GM19467 (cell line): ENCODE results near the gene PLAAT3.
"Not testable (repeated sequence)": the region's sequence is repeated elsewhere in the genome, so short reads cannot be mapped to it uniquely, and the experiment has no call there.

Experiments used
- ATAC-seq: cut with Tn5 transposase; IDR thresholded peaks from one replicate; pipeline ENCODE4 v1.9.1; 2021; ENCODE audit warnings: mild to moderate bottlenecking, moderate library complexity; ENCODE audit not compliant: unreplicated experiment

The PLAAT3 gene

DNA sequence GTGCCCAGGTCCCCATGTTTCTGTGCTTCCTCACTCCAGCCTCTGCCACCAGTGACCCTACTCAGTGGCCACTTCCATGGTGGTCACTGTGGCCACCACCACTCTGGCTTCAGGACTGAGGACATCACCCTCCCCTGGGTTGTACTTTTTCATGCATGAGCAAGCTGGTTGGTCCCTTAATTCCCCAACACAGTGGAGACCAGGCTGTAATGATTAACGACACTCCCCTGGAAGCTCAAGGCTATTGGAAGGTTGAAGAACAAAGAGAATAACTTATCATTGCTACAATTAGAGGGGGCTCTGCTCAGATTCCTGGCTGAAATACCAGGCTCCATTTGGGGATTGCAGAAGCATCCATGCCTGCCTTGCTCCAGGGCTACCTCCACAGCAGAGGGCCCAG is 67.2 kb downstream of the PLAAT3 start:
- ATAC-seq = no peak

- no peak for ATAC-seq
Measured at GRCh38 chr11:63543711-63544110, 70.5 kb downstream of the PLAAT3 start.

- not testable (repeated sequence) for ATAC-seq
Measured at GRCh38 chr11:63542506-63542905, 71.7 kb downstream of the PLAAT3 start.

GRCh38 chr11:63537293-63538101 is 76.7 kb downstream of the PLAAT3 start:
- ATAC-seq = no peak

GRCh38 chr11:63536669-63537292 is 77.5 kb downstream of the PLAAT3 start, which contains the start of gene PLAAT4:
PLAAT4 (plus strand) TSS chr11:63536808; CDS start chr11:63536869, 61 bp downstream.
- no peak for ATAC-seq

- no peak for ATAC-seq
Measured at GRCh38 chr11:63535734-63536133, 78.5 kb downstream of the PLAAT3 start.

DNA sequence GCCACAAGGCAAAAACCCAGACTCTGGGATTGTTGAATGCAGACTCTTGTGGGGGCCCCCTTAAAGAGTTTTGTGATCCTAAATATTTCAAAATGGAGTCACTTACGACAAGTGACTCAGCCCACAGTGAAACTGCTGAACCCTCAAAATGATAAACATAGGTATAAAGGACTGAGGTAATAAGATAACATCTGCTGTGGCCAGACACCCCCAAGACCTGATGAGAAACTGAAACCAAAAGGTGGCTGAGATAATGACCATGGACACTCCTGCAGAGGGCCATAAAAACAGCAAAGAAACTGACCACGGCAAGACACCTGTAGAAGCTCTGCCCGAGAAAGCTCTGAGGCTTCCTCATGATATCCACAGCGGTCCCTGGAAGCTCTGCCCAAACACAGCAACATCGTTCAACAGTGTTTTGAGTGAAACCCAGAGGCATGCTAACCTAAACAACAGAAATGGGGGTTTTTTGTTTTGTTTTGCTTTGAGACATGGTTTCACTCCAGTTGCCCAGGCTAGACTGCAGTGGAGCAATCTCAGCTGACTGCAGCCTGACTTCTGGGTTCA is 79.3 kb downstream of the PLAAT3 start:
- no peak for ATAC-seq

GRCh38 chr11:63534076-63534475 is 80.2 kb downstream of the PLAAT3 start:
- no peak for ATAC-seq

GRCh38 chr11:63532799-63533475 is 81.3 kb downstream of the PLAAT3 start:
- no peak for ATAC-seq

DNA sequence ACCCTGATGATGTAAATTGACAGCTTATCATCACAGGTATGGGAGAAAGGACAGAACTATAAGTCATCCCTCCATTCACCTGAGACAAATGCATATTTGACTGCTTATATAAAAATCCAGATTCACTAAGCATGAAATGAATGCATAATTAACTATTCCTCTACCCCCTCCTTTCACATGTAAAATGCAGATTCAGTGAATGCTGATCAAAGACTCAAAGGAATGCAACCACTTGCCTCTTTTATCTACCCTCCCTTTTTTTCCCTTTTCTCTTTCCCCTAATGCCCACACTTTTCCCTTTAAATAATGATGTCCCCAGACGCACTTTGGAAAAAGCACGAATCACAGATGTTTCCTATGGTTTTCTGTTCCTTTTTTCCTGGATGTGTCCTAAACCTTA is 82.1 kb downstream of the PLAAT3 start:
- no peak for ATAC-seq

DNA sequence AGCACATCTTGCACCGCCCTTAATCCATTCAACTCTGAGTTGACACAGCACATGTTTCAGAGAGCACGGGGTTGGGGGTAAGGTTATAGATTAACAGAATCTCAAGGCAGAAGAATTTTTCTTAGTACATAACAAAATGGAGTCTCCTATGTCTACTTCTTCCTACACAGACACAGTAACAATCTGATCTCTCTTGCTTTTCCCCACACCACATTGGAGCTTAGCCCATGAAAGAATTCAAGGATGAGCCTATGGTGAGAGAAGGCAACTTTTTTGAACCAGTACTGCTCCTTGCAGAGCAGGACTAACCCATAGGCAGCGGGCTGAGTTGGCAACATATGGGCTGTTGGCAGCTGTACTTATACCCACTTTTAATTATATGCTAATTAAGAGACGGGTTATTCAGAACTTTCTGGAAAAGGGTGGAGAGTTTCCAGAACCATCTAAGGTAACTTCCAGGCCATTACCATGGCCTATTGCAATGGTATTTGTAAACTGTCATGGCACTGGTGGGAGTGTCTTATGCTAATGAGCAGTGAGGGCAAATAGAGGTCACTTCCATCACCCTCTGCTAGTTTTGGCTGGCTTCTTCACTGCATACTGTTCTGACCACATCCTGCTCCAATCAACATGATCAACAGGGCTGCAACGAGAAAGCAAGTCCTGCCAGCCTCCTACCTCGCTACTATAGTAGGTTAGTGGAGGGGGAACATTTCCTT is 83.0 kb downstream of the PLAAT3 start:
- ATAC-seq = peak; percentile 75

DNA sequence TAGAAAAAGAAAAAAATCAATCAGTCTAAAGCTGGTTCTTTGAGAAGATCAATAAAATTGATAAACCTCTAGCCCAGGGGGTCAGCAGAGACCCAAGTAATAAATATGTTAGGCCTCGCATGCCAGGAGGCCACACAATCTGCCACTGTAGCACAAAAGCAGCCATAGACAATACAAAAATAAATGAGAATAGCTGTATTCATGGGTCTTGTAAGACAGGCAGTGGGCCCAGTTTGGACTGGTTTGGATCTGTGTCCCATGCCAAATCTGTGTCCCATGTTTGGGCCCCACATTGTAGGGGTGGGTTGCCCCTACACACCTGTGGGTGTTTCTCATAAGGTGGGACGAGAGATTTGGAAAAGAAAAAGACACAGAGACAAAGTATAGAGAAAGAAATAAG is 84.2 kb downstream of the PLAAT3 start:
- no peak for ATAC-seq

DNA sequence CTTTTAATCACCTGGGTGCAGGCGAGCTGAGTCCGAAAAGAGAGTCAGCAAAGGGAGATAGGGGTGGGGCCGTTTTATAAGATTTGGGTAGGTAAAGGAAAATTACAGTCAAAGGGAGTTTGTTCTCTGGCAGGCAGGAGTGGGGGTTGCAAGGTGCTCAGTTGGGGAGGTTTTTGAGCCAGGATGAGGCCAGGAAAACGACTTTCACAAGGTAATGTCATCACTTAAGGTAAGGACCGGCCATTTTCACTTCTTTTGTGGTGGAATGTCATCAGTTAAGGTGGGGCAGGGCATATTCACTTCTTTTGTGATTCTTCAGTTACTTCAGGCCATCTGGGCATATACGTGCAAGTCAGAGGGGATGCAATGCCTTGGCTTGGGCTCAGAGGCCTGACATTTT is 84.9 kb downstream of the PLAAT3 start:
- not testable (repeated sequence) for ATAC-seq

- not testable (repeated sequence) for ATAC-seq
Measured at GRCh38 chr11:63528729-63529278, 85.4 kb downstream of the PLAAT3 start.

GRCh38 chr11:63528156-63528555 is 86.1 kb downstream of the PLAAT3 start:
- not testable (repeated sequence) for ATAC-seq

DNA sequence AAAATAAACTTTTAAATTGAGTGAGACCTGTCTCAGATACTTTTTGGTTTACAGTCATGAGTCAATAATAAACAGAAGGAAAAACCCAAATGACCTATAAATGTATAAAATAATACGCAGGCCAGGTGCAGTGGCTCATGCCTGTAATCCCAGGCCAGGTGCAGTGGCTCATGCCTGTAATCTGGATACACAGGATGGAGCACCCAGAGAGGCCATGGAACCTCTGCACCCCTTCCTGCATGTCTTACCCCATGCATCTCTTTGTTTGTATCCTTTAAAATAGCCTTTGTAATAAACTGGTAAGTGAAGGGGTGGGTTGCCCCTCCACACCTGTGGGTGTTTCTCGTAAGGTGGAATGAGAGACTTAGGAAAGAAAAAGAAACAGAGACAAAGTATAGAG is 86.6 kb downstream of the PLAAT3 start:
- no peak for ATAC-seq
